ENCODE results near the gene RIN1.

RIN1 gene

DNA sequence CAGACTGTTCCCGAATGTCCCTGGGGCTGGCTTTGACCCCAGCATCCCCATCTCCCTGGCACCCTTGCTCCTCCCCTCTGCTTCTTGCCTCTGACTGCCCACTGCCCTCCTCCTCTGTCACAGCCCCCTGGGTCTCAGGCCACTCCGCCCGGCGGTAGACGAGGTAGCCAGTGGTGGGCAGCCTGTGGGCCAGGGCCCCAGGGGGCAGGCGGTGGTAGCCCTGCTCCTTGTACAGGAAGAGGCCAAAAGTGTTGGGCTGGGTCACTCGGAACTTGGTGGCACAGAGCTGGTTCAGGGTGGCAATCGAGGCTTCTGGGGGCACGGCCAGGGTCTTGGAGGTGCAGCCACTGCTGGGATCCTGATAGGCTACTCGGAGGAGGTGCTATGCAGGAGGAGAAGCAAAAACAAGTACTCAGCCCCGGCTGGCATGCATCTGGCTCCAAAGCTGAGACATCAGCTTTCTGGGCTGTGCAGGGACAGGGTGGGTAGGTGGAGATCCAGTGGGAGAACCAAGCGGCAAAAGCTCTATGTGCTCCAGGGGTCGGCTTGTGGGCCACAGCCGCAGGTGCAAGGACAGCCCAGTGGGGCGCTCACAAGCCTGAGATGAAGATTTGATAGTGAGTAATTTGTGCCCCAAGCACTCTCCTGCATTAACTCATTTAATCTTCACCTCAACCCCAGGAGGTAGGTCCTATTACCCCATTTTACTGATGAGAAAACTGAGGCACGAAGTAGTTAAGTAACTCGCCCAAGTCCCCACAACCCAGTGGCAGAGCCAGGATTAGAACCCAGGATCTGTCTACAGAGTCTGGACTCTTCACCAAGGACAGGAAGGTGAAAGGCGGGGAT is 3.6 kb downstream of the RIN1 start:
- no peak for TF ChIP-seq CTCF (IDR thresholded peaks at IDR 0.05; ENCODE audit: control insufficient read depth, extremely low read depth, insufficient read depth)
- H3K4me3 ChIP-seq (ENCODE audit: low read depth, low read length): no peak overlapping the region
- no peak for DNase-seq (ENCODE audit: low read depth)

DNA sequence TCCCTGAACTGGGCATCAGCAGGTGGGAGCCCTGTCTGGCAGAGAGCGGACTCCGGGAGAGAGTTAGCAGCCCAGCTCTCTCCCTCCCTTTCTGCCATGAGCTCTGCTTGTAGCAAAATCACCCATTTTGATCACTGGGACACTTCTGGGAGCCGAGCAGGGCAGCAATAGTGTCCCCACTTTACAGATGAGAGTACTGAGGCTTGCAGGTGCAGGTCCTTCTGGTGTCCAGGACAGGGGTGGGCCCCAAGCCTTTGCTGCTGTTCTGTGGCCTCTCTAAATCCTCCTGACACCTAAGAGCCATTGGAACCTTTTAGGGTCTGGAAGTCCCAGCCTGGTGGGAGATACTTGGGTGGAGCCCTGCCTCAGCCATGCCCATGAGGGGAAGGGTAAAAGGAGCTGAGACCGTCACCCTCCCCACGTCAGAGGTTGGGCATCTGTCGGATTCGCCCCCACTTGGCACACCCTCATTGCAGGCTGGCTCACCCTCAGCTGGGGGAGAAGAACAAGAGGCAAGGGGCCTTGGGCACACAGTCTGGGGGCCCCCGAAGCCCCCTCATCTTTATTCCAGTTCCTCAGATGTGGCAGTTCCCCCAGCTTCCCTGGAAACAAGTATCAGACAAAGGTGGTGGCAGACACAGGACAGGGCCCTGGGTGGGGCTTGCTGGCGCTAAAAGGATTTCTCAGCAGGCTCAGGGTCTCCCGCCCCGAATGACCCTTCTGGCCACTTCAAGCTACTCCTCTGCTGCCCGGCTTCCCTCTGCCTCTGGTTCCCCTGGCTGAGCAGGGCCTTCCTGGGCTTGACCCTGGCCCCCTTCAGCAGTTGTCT is 4.5 kb downstream of the RIN1 start:
- H3K4me3 ChIP-seq (ENCODE audit: low read depth, low read length): no peak overlapping the region
- TF ChIP-seq CTCF (IDR thresholded peaks at IDR 0.05; ENCODE audit: control insufficient read depth, extremely low read depth, insufficient read depth): no peak
- DNase-seq (ENCODE audit: low read depth): no peak

DNA sequence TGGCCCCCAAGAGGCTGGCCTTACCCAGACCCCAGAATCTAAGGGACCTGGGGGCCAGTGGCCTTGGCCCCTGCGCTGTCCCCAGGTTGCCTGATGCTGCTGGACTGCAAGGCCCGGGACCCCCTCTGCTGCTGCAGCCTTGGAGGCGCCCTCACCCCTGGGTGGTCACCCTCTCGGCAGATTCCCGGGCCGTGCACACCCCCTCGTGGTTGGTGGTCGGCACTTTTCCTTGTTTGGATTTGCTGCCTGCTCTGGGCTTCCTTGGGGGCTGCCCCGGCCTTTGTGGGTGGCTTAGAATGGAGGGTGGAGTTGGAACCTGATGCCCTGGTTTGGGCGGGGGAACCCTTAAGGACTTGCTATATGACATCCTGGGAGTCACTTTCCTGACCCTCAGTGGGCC is 5.3 kb downstream of the RIN1 start:
- H3K4me3 ChIP-seq (ENCODE audit: low read depth, low read length): no peak overlapping the region
- no peak for DNase-seq (ENCODE audit: low read depth)
- TF ChIP-seq CTCF (IDR thresholded peaks at IDR 0.05; ENCODE audit: control insufficient read depth, extremely low read depth, insufficient read depth): no peak

GRCh38 chr11:66329165-66329673 is 7.0 kb downstream of the RIN1 start:
- TF ChIP-seq CTCF (IDR thresholded peaks at IDR 0.05; ENCODE audit: control insufficient read depth, extremely low read depth, insufficient read depth): no peak
- H3K4me3 ChIP-seq (ENCODE audit: low read depth, low read length): no peak overlapping the region
- no peak for DNase-seq (ENCODE audit: low read depth)

DNA sequence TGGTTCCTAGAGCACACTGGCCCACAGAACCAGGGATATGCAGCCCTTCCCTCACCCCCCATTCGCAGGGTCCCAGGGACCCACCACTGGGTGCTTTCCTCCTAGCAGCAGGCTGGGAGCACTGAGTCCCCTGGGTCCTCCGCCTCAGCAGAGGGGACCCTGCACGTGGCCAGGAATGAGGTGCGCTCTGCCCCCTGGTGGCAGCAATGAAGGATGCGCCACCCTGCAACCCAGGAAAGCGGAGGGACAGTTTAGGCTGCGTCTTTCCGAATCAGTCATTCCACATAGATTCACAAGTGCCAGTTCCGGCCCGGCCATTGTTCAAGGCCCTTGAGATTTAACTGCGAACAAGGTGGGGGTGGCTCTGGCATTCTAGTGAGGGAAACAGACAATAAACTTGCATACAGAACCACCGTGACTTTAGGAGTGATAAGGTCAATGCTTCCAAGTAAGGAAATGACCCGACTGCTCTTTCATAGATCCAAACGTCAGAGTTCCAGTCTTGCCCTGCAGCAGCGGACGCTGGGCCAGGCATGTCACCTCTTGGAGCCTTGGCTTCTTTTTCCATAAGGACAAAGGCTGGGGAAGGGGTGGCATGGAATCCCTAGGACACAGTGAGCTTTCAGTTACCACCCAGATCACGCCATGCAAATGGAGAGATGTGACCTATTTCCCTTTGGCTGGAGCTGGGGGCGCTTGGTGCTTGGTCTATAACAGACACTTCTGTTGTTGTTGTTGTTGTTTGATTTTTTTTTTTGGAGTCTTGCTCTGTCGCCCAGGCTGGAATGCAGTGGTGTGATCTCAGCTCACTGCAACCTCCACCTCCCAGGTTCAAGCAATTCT is 7.7 kb downstream of the RIN1 start:
- no peak overlapping the region for H3K4me3 ChIP-seq (ENCODE audit: low read depth, low read length)
- peak; percentile 93 for TF ChIP-seq CTCF (IDR thresholded peaks at IDR 0.05; ENCODE audit: control insufficient read depth, extremely low read depth, insufficient read depth)
- DNase-seq (ENCODE audit: low read depth): no peak

DNA sequence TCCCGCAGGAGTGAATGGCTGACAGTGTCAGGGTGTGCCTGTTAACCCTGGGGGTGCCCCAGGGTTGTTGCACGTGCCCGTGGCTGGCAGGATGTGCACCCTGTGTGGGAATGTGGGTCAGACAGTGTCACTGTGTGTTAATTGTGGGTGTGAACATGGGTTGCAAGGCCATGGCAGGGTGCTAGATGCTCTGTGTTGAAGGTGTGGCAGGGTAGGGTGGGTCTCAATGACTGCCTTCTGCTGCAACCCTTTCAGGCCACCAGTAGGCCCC is 8.3 kb downstream of the RIN1 start:
- no peak overlapping the region for H3K4me3 ChIP-seq (ENCODE audit: low read depth, low read length)
- DNase-seq (ENCODE audit: low read depth): no peak
- no peak for TF ChIP-seq CTCF (IDR thresholded peaks at IDR 0.05; ENCODE audit: control insufficient read depth, extremely low read depth, insufficient read depth)

Measured in LNCaP clone FGC (cell line).